ENCODE data around the gene RRP1B. TPM values are rescaled to one million over a fixed set of nuclear protein-coding genes. Genes with fewer than 3 reads are reported as not detected.

The RRP1B gene
- total and polyA plus RNA-seq, 4 experiments from 2014 or later, result 19.8 to 40.5 (median 39.0) TPM

DNA sequence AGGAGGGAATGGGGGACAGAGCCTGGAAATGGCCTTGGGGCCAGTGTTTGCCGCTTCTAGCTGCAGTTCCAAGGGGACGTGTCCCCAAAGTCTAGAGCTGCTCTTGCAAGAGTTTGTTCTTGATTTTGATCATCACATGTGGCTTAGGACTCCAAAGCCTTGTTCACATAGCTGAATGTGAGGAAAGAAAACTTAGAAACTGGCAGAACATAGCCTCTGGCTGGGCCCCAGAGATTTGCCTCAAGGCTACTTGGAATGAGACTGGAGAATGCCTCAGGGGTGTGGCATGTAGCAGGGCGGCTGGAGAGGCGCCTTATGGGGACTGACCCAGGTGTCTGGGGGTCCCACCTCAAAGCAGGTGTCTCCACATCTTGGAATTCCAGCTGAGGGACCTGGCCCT is 61.8 kb downstream of the RRP1B start:
- intact Hi-C loops (cut with micrococcal nuclease), result no loop called here
- Histone ChIP-seq H3K36me3 (ENCODE audit: insufficient read depth, low read length) (no peaks in the 10 kb centered on the region), H3K9me3 (ENCODE audit: control insufficient read depth in 1 of 2, low read length in 2 of 2) (no peaks in the 10 kb centered on the region), H3K27ac (ENCODE audit: low read depth, low read length) (no peak overlapping the region), H3K4me1 (ENCODE audit: insufficient read depth, low read length) (peaks cover 31% of the 10 kb centered on the region), H3K4me3 (ENCODE audit: low read length in 2 of 2) (peak overlapping the region in 1 of 2 donors; percentile 9), H3K27me3 (ENCODE audit: insufficient read depth, low read length) (no peaks in the 10 kb centered on the region)
- Mint-ChIP-seq H3K27me3 (no peaks in the 10 kb centered on the region), H3K4me1 (peaks cover 13 to 40% (median 27%) of the 10 kb centered on the region in 4 donors), H3K9me3 (peaks cover 0 to 2% (median 0%) of the 10 kb centered on the region in 8 donors), H3K27ac (peak overlapping the region in 6 of 7 donors; percentile 51 to 90 (median 66)), H3K4me3 (peak overlapping the region; percentile 82 to 89 (median 85)), H3K36me3 (peaks cover 0 to 5% of the 10 kb centered on the region in 2 donors)
- no peak for DNase-seq
- CTCF ChIA-PET (ENCODE audit: partially characterized antibody), result no interaction called here
- POLR2A ChIA-PET (ENCODE audit: partially characterized antibody), result interaction anchor here (4.1 kb wide), 1 partner anchor 7 kb away, joined by 42 read pairs; no protein-coding TSS in a partner anchor

DNA sequence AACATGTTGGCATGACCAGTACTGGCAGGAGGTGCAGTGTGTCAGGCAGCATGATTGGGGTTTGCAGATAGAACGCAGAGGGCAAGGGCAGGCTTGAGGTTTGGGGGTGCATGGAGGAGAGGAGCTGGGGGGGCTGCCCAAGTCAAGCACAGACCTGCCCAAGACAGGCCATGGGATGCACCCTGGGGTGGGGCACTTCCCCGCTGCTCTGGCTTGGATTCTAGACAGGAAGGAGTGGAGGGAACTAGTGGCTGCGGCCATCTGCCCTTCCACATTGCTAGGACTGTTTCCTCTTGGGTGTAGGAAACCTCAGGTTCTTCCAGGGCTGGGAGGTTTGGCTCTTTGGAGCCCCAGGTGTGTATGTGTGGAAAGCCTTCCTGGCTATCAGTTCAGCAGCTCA is 62.6 kb downstream of the RRP1B start:
- H3K4me3 ChIP-seq (ENCODE audit: low read length in 2 of 2), result no peak overlapping the region
- intact Hi-C loops (cut with micrococcal nuclease), result no loop called here
- H3K9me3 ChIP-seq (ENCODE audit: control insufficient read depth in 1 of 2, low read length in 2 of 2), result no peaks in the 10 kb centered on the region
- Mint-ChIP-seq H3K27me3 (no peaks in the 10 kb centered on the region), H3K4me1 (peaks cover 16 to 47% (median 32%) of the 10 kb centered on the region in 4 donors), H3K9me3 (peaks cover 0 to 2% (median 0%) of the 10 kb centered on the region in 8 donors), H3K4me3 (peak overlapping the region in 6 of 8 donors; percentile 24 to 85 (median 57)), H3K36me3 (peaks cover 0 to 7% of the 10 kb centered on the region in 2 donors), H3K27ac (peak overlapping the region in 4 of 7 donors; percentile 17 to 64 (median 35))
- H3K36me3 ChIP-seq (ENCODE audit: insufficient read depth, low read length), result no peaks in the 10 kb centered on the region
- H3K27ac ChIP-seq (ENCODE audit: low read depth, low read length), result no peak overlapping the region
- no peaks in the 10 kb centered on the region for H3K27me3 ChIP-seq (ENCODE audit: insufficient read depth, low read length)
- no peak for DNase-seq
- CTCF ChIA-PET (ENCODE audit: partially characterized antibody), result no interaction called here
- H3K4me1 ChIP-seq (ENCODE audit: insufficient read depth, low read length), result peaks cover 36% of the 10 kb centered on the region
- POLR2A ChIA-PET (ENCODE audit: partially characterized antibody), result no interaction called here

DNA sequence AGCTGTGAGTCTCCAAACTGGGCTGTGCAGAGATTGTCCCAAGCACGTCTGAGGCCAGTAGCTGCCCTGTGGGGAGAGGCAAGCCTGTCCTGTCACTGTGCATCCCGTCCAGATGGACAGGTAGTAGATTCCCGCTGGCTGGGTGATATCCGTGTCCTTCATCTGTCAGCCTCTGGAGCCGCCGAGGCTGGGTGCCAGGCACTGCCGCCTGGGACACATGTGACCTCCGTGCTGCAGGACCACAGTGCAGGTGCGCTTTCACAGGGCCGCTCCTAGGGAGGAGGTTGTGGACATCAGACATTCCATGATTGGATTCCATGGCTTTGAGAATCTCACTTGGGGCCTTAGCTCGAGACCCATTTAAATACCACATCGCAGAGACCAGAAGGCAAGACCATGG is 64.3 kb downstream of the RRP1B start:
- Mint-ChIP-seq H3K9me3 (peaks cover 0 to 3% (median 0%) of the 10 kb centered on the region in 8 donors), H3K4me3 (no peak overlapping the region), H3K27ac (no peak overlapping the region), H3K36me3 (peaks cover 0 to 5% of the 10 kb centered on the region in 2 donors), H3K27me3 (no peaks in the 10 kb centered on the region), H3K4me1 (peaks cover 29 to 60% (median 41%) of the 10 kb centered on the region in 4 donors)
- no peaks in the 10 kb centered on the region for H3K36me3 ChIP-seq (ENCODE audit: insufficient read depth, low read length)
- H3K4me1 ChIP-seq (ENCODE audit: insufficient read depth, low read length), result peaks cover 53% of the 10 kb centered on the region
- intact Hi-C loops (cut with micrococcal nuclease), result no loop called here
- ChIA-PET CTCF (ENCODE audit: partially characterized antibody) (no interaction called here), POLR2A (ENCODE audit: partially characterized antibody) (no interaction called here)
- no peaks in the 10 kb centered on the region for H3K9me3 ChIP-seq (ENCODE audit: control insufficient read depth in 1 of 2, low read length in 2 of 2)
- no peak overlapping the region for H3K27ac ChIP-seq (ENCODE audit: low read depth, low read length)
- no peak for DNase-seq
- no peak overlapping the region for H3K4me3 ChIP-seq (ENCODE audit: low read length in 2 of 2)
- no peaks in the 10 kb centered on the region for H3K27me3 ChIP-seq (ENCODE audit: insufficient read depth, low read length)

DNA sequence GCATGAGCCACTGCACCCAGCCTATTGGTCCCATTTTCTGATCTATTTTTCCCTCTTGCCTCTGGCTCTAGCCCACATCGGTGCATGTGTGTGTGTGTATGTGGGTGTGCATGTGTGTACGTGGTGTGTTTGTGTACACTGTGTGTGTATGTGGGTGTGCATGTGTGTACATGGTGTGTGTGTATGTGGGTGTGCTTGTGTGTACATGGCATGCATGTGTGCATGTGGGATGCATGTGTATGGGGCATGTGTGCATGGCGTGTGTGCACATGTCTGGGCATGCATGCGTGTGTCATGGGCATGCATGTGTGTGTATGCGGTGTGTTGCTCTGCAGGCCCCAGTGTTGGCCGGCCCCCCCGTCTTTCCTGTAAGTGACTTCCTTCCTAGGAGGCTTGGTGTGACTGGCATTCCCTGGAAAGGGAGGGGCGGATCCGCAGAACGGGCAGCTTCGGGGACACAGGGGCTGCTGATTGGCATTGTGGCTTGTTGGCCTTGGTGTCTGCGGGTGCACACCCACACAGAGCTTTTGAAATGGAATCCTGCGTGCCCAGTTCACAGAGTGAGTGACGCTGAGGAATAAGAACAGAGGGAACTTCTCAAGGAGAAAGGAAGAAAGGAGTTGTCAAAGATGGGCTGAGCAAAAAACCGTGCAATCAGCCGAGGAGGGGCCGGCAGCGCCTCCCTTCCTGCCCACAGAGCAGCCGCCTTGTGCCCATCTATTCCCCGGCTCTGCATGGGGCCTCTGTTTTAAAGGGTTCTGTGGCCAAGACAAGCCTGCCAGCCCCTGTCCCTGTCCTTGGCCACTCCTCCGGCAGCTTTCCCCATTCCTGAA is 67.5 kb downstream of the RRP1B start:
- Mint-ChIP-seq H3K4me3 (peak overlapping the region in 7 of 8 donors; percentile 48 to 85 (median 73)), H3K4me1 (peaks cover 28 to 55% (median 41%) of the 10 kb centered on the region in 4 donors), H3K27me3 (no peaks in the 10 kb centered on the region), H3K9me3 (peaks cover 0 to 3% (median 0%) of the 10 kb centered on the region in 8 donors), H3K27ac (peak overlapping the region in 6 of 7 donors; percentile 8 to 93 (median 82)), H3K36me3 (peaks cover 0 to 8% of the 10 kb centered on the region in 2 donors)
- Histone ChIP-seq H3K27ac (ENCODE audit: low read depth, low read length) (no peak overlapping the region), H3K4me3 (ENCODE audit: low read length in 2 of 2) (no peak overlapping the region), H3K27me3 (ENCODE audit: insufficient read depth, low read length) (no peaks in the 10 kb centered on the region), H3K9me3 (ENCODE audit: control insufficient read depth in 1 of 2, low read length in 2 of 2) (no peaks in the 10 kb centered on the region), H3K4me1 (ENCODE audit: insufficient read depth, low read length) (peaks cover 36% of the 10 kb centered on the region), H3K36me3 (ENCODE audit: insufficient read depth, low read length) (no peaks in the 10 kb centered on the region)
- DNase-seq, result no peak
- intact Hi-C loops (cut with micrococcal nuclease), result no loop called here
- CTCF ChIA-PET (ENCODE audit: partially characterized antibody), result interaction anchor here (1.2 to 1.4 kb wide), 2 partner anchors 10 to 12 kb away, joined by 3 read pairs; no protein-coding TSS in a partner anchor
- POLR2A ChIA-PET (ENCODE audit: partially characterized antibody), result no interaction called here

DNA sequence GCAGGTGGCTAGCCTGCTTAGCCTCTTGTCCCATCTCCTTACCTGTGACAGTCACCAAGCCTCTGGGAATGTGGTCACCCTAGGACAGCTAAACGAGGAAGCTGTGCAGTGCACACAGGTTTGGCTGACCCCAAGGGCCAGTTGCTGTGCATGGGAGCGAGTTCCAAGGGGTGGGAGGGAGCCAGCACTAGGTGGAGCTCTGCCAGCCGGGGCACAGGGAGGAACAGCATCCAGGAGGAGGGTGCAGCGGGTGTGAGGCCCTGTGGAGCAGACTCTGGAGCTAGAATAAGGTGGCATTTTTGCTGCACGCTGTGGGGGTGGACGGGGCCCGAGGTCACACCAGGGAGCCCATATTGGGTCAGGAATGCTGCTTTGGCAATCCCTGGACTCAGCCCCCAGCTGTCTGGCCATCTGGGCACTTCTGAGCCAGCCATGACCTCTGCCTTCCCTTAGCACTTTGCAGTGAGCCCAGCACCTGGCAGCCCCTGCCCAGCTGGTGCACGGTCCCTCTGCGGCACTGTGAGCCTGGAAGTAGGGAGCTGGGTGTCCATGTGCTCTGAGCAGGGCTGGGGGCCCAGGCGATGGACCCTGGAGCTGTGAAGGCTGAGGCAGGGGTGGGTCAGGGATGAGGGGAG is 68.3 kb downstream of the RRP1B start:
- Mint-ChIP-seq H3K36me3 (peaks cover 0 to 8% of the 10 kb centered on the region in 2 donors), H3K27me3 (no peaks in the 10 kb centered on the region), H3K9me3 (peaks cover 0 to 3% (median 0%) of the 10 kb centered on the region in 8 donors), H3K27ac (peak overlapping the region; percentile 78 to 96 (median 93)), H3K4me1 (peaks cover 28 to 48% (median 38%) of the 10 kb centered on the region in 4 donors), H3K4me3 (peak overlapping the region in 7 of 8 donors; percentile 79 to 91 (median 80))
- intact Hi-C loops (cut with micrococcal nuclease), result loop anchor here (1.0 kb wide), 1 partner anchor 8 kb away; the partner anchor contains the start of gene PDXK
- H3K27ac ChIP-seq (ENCODE audit: low read depth, low read length), result peak overlapping the region; percentile 47
- ChIA-PET POLR2A (ENCODE audit: partially characterized antibody) (interaction anchor here (1.7 to 2.5 kb wide), 2 partner anchors 8 to 62 kb away, joined by 12 to 42 read pairs; partner anchors contain the start of genes PDXK and RRP1), CTCF (ENCODE audit: partially characterized antibody) (interaction anchor here (1.0 to 1.4 kb wide), 3 partner anchors 9 to 62 kb away, joined by 3 read pairs; partner anchors contain the start of gene RRP1)
- peak overlapping the region in 1 of 2 donors; percentile 51 for H3K4me3 ChIP-seq (ENCODE audit: low read length in 2 of 2)
- no peaks in the 10 kb centered on the region for H3K27me3 ChIP-seq (ENCODE audit: insufficient read depth, low read length)
- H3K9me3 ChIP-seq (ENCODE audit: control insufficient read depth in 1 of 2, low read length in 2 of 2), result no peaks in the 10 kb centered on the region
- H3K36me3 ChIP-seq (ENCODE audit: insufficient read depth, low read length), result no peaks in the 10 kb centered on the region
- H3K4me1 ChIP-seq (ENCODE audit: insufficient read depth, low read length), result peaks cover 30% of the 10 kb centered on the region
- no peak for DNase-seq

DNA sequence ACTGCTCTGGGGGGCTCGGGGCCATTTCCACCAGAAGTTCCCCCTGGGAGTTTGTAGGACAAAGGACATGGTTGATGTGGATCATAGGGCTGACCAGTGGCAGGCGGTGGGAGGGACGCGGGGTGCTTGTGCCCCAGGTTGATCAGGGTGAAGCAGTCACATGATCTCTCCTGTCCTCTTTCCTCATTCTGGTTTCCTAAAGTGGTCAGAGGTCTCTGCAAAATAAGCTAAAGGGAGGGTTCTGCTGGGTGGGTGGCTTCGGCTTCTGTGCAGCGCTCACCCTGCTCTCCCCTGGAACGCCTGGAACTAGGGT is 68.8 kb downstream of the RRP1B start:
- ChIA-PET CTCF (ENCODE audit: partially characterized antibody) (interaction anchor here (1.0 to 1.4 kb wide), 3 partner anchors 9 to 61 kb away, joined by 3 read pairs; partner anchors contain the start of gene RRP1), POLR2A (ENCODE audit: partially characterized antibody) (interaction anchor here (0.7 to 2.5 kb wide), 4 partner anchors 9 to 284 kb away, joined by 3 to 42 read pairs (median 8); partner anchors contain the start of genes PDXK, RRP1 and TRAPPC10)
- peak overlapping the region; percentile 77 to 91 (median 80) for H3K4me3 Mint-ChIP-seq
- peaks cover 0 to 8% of the 10 kb centered on the region in 2 donors for H3K36me3 Mint-ChIP-seq
- no peaks in the 10 kb centered on the region for H3K27me3 Mint-ChIP-seq
- Histone ChIP-seq H3K27ac (ENCODE audit: low read depth, low read length) (peak overlapping the region; percentile 47), H3K4me3 (ENCODE audit: low read length in 2 of 2) (peak overlapping the region; percentile 51 to 69), H3K4me1 (ENCODE audit: insufficient read depth, low read length) (peaks cover 30% of the 10 kb centered on the region), H3K27me3 (ENCODE audit: insufficient read depth, low read length) (no peaks in the 10 kb centered on the region), H3K9me3 (ENCODE audit: control insufficient read depth in 1 of 2, low read length in 2 of 2) (no peaks in the 10 kb centered on the region), H3K36me3 (ENCODE audit: insufficient read depth, low read length) (no peaks in the 10 kb centered on the region)
- H3K9me3 Mint-ChIP-seq, result peaks cover 0 to 3% (median 0%) of the 10 kb centered on the region in 8 donors
- intact Hi-C loops (cut with micrococcal nuclease), result loop anchor here (1.0 kb wide), 1 partner anchor 9 kb away; the partner anchor contains the start of gene PDXK
- no peak for DNase-seq
- H3K27ac Mint-ChIP-seq, result peak overlapping the region; percentile 84 to 96 (median 93)
- H3K4me1 Mint-ChIP-seq, result peaks cover 27 to 47% (median 39%) of the 10 kb centered on the region in 4 donors
